CD4-positive, alpha-beta T cell treated with Interleukin-6 at 100 ng/mL for 8 hours (primary cell): Measurements from ENCODE around the gene RNASEH2A.
"Not testable (repeated sequence)": the region's sequence is repeated elsewhere in the genome, so short reads cannot be mapped to it uniquely, and the experiment has no call there.

Experiments
- DNase-seq: peaks from one replicate; pipeline ENCODE4 v3.0.0-alpha.2; 2020; ENCODE audit warnings: mixed read lengths, low spot score

The RNASEH2A gene

GRCh38 chr19:12793290-12794195 is 12.8 kb upstream of the RNASEH2A start:
- peak; percentile 93 for DNase-seq

GRCh38 chr19:12794196-12794941 is 12.0 kb upstream of the RNASEH2A start:
- no peak for DNase-seq

DNA sequence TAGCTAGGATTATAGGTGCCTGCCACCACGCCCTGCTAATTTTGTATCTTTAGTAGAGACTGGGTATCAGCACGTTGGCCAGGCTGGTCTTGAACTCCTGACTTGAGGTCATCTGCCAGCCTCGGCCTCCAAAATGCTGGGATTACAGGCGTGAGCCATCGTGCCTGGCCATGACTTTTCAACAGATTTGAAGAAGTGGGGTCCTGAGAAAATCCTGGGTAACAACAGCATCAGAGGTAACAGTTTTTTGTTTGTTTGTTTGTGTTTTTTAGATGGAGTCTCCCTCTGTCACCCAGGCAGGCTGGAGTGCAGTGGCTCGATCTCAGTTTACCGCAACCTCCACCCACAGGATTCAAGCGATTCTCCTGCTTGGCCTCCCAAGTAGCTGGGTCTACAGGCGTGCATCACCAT is 11.4 kb upstream of the RNASEH2A start:
- DNase-seq, result no peak

GRCh38 chr19:12796146-12797071 is 10.0 kb upstream of the RNASEH2A start:
- peak; percentile 79 for DNase-seq

- DNase-seq, result no peak
Observed at GRCh38 chr19:12797141-12797587, 9.2 kb upstream of the RNASEH2A start.

GRCh38 chr19:12797607-12798006 is 8.8 kb upstream of the RNASEH2A start:
- DNase-seq, result not testable (repeated sequence)

DNA sequence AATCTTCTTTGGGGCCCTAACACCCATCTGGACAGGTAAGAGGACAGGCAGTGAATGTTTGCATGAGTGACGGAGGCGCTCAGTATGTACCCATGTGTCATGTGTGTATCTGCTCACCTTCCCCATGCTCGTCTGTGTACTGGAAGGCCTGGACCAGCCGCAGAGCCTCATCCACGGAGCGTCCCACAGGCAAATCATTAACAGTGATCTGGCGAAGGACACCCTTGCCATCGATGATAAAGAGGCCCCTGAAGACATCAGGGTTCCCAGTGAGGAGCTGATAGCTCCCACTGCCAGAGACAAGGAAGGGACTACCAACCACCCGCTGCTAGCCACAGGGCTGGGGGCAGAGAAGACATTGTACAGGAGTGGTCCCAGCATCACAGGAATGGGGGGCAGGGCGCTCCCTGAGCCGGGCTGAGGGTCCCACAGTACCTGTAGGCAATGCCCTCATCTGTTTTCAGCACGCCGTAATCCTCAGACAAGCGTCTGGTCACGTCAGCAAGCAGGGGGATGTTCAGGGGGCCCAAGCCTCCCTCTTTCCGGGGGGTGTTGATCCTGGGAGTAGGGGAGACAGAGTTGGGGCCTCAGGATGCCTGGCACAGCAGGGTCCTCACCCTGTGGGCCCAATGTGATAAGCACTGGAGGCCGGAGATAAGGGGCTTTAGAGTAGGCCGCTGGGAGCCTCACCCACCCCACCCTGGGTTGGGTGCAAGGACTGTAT is 6.5 kb upstream of the RNASEH2A start:
- DNase-seq, result no peak

DNA sequence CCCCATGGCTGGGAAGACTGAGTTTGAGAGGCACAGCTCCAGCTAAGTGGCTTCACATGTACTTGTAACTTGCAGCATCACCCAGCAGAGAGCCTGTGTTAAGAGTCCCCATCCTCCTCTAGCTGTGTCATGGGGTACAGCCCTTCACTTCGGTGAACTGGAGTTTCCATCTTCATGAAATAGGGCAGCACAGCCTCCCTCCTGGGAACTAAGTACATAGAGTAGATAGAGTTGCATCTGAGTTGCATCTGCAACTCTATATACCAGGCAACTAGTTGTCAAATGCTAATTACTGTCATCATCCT is 6.0 kb upstream of the RNASEH2A start:
- DNase-seq, result no peak

- DNase-seq, result no peak
Observed at GRCh38 chr19:12800923-12801465, 5.4 kb upstream of the RNASEH2A start.

GRCh38 chr19:12801466-12802266 is 4.7 kb upstream of the RNASEH2A start, which contains the start of the genes PRDX2 and THSD8:
Gene PRDX2, minus strand, starts transcription at chr19:12801800. Its CDS starts 539 bp downstream, at chr19:12801261.
Gene THSD8, plus strand, starts transcription at chr19:12802069. Its CDS starts 3 bp downstream, at chr19:12802072.
- DNase-seq, result peak; percentile 75

GRCh38 chr19:12802267-12803106 is 3.9 kb upstream of the RNASEH2A start:
- DNase-seq, result no peak

- DNase-seq, result no peak
Observed at GRCh38 chr19:12804051-12804450, 2.3 kb upstream of the RNASEH2A start.

- no peak for DNase-seq
Observed at GRCh38 chr19:12815088-12815487, 8.7 kb downstream of the RNASEH2A start.

GRCh38 chr19:12817188-12817587 is 10.8 kb downstream of the RNASEH2A start:
- DNase-seq, result not testable (repeated sequence)

DNA sequence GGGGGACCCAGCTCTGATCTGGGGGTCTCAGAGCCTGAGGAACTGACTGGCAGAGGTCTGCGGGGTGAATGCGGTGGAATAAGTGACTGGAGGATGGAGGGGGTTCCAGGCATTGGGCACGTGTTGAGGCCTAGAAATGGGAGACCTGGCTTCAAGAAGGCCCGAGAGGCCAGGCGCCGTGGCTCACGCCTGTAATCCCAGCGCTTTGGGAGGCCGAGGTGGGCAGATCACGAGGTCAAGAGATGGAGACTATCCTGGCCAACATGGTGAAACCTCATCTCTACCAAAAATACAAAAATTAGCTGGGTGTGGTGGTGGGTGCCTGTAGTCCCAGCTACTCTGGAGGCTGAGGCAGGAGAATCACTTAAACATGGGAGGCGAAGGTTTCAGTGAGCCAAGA is 11.4 kb downstream of the RNASEH2A start:
- not testable (repeated sequence) for DNase-seq

DNA sequence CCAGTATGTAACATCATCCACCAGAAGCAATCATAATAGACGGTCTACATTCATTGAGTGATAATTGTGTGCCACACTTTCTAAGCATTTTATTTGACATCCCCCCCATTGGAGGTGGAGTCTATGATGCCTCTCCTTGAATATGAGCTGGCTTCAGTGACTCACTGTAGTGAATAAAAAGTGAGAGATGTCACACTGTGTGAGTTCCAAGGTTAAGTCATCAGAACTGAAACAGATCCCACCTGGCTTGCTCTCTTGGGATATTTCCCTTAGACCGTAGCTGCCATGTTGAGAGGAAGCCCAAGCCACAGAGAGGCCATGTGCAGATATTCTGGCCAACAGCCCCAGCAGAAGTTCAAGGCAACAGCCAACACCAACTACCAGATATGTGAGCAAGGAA is 15.4 kb downstream of the RNASEH2A start:
- DNase-seq, result no peak

GRCh38 chr19:12825254-12826131 is 19.1 kb downstream of the RNASEH2A start:
- no peak for DNase-seq

DNA sequence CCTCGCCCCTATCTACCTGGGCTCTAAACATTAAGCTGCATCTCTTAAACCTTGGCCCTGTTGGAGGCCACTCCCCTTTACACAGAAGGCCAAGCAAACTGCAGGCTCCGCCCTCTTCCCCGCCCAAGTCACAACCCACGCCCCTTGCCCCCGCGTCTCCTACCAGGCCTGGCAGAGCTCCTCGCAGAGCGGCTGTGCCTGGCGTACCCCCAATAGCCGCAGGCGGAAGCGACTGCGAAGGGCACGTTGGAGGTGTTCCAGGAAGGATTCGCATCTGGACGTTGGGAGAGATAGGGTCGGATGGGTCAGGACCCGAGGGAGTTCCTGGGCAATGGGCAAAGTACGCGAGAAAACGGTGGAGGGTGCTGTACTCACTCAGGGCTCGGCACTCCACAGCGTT is 22.1 kb downstream of the RNASEH2A start:
- DNase-seq, result no peak
